A549 (cell line): ENCODE results near the gene FTSJ1.

Experiments
- TF ChIP-seq, protein P1 (sequence below): fragments of >200 bp; sonication (Bioruptor Twin); formaldehyde crosslinking; IDR thresholded peaks from 3 replicates; pipeline ENCODE4 v1.5.1; 2016
- TF ChIP-seq, protein P2 (sequence below): fragments of 150-350 bp; IDR thresholded peaks from 2 replicates; pipeline ENCODE4 v1.6.1; 2014; ENCODE audit warnings: low read depth, mild to moderate bottlenecking, low read length

DNA sequence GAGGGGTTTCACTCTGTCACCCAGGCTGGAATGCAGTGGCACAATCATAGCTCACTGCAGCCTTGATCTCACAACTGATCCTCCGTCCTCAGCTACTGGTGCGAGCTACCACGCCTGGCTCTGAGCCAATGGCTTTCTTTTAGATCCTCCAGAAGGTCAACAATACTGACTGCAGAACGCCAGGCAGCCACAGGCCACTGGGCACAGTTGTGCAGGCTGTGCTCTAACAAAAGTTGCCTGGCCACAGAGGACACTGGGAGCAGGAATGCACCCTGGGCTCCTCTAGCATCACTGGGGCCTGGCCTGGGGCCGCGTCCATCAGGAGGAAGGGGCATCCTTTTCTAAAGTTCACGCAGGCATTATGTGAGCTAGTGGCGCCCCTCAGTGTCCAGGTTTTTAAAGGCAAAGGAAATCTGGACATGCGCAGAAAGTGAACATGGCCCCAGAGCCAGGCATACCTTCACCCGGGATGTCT is 17.9 kb downstream of the FTSJ1 start:
- TF ChIP-seq, protein P1, sequence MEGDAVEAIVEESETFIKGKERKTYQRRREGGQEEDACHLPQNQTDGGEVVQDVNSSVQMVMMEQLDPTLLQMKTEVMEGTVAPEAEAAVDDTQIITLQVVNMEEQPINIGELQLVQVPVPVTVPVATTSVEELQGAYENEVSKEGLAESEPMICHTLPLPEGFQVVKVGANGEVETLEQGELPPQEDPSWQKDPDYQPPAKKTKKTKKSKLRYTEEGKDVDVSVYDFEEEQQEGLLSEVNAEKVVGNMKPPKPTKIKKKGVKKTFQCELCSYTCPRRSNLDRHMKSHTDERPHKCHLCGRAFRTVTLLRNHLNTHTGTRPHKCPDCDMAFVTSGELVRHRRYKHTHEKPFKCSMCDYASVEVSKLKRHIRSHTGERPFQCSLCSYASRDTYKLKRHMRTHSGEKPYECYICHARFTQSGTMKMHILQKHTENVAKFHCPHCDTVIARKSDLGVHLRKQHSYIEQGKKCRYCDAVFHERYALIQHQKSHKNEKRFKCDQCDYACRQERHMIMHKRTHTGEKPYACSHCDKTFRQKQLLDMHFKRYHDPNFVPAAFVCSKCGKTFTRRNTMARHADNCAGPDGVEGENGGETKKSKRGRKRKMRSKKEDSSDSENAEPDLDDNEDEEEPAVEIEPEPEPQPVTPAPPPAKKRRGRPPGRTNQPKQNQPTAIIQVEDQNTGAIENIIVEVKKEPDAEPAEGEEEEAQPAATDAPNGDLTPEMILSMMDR, result no peak
- TF ChIP-seq, protein P2, sequence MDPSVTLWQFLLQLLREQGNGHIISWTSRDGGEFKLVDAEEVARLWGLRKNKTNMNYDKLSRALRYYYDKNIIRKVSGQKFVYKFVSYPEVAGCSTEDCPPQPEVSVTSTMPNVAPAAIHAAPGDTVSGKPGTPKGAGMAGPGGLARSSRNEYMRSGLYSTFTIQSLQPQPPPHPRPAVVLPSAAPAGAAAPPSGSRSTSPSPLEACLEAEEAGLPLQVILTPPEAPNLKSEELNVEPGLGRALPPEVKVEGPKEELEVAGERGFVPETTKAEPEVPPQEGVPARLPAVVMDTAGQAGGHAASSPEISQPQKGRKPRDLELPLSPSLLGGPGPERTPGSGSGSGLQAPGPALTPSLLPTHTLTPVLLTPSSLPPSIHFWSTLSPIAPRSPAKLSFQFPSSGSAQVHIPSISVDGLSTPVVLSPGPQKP, result no peak
